Epithelial cell of esophagus (primary cell): ENCODE data around the gene ASPHD1.

Source experiments
- DNase-seq: peaks from one replicate; pipeline ENCODE4 v3.0.0; 2010; ENCODE audit warnings: low read depth
- H3K4me3 ChIP-seq: 2 replicates; pipeline ENCODE4 v1.5.1; 2011; ENCODE audit warnings: mild to moderate bottlenecking, low read length, control low read depth
- CTCF ChIP-seq: IDR thresholded peaks from 2 replicates; pipeline ENCODE4 v1.5.1; 2011; ENCODE audit warnings: low read depth, mild to moderate bottlenecking, low read length, control low read depth, inconsistent platforms; ENCODE audit not compliant: insufficient read depth; ENCODE audit errors: missing control alignments

Gene ASPHD1

GRCh38 chr16:29899516-29900101 lies 679 bp upstream of the ASPHD1 start, which contains the start of gene SEZ6L2:
SEZ6L2 (minus strand) TSS chr16:29899550; CDS start chr16:29899019, 531 bp downstream.
- H3K4me3 ChIP-seq = peak within 1 kb of the TSS; percentile 68
- DNase-seq = peak; percentile 96
- peak; percentile 41 for TF ChIP-seq CTCF

- DNase-seq = no peak
- TF ChIP-seq CTCF = no peak
- H3K4me3 ChIP-seq = peak overlapping the region; percentile 68
Observed at GRCh38 chr16:29900888-29901606, 759 bp downstream of the ASPHD1 start.

- no peak for DNase-seq
- no peak overlapping the region for H3K4me3 ChIP-seq
- TF ChIP-seq CTCF = no peak
Observed at GRCh38 chr16:29901607-29901945, 1.3 kb downstream of the ASPHD1 start.

GRCh38 chr16:29903590-29903989 lies 3.3 kb downstream of the ASPHD1 start:
- no peak for TF ChIP-seq CTCF
- no peak overlapping the region for H3K4me3 ChIP-seq
- DNase-seq = no peak

GRCh38 chr16:29904947-29905346 lies 4.7 kb downstream of the ASPHD1 start:
- H3K4me3 ChIP-seq = no peak overlapping the region
- no peak for TF ChIP-seq CTCF
- no peak for DNase-seq

- TF ChIP-seq CTCF = no peak
- DNase-seq = no peak
- no peak overlapping the region for H3K4me3 ChIP-seq
Observed at GRCh38 chr16:29905668-29906067, 5.4 kb downstream of the ASPHD1 start.
